Activated CD4-positive, alpha-beta T cell treated with anti-CD3 and anti-CD28 coated beads for 36 hours (primary cell): ENCODE measurements around the gene RAB3A. TPM values are rescaled to one million over a fixed set of nuclear protein-coding genes. Genes with fewer than 3 reads are reported as not detected.

Experiments used
- ATAC-seq: fragments of 200-7000 bp; cut with Tn5 transposase; one replicate; pipeline ENCODE4 v1.10.0; 2021; ENCODE audit warnings: mild to moderate bottlenecking, moderate library complexity
- CTCF ChIA-PET: fragments of 350-600 bp; sonication (Branson Sonifier 250); formaldehyde crosslinking; loops from one replicate; lab custom pipeline; 2021; ENCODE audit warnings: antibody characterized with exemption; lab: Charles Lee
- POLR2A ChIA-PET: fragments of 350-600 bp; sonication (Branson Sonifier 250); formaldehyde crosslinking; loops from one replicate; lab custom pipeline; 2021; ENCODE audit warnings: antibody characterized with exemption, inconsistent platforms; lab: Charles Lee
- DNase-seq: peaks from one replicate; pipeline ENCODE4 v3.0.0-alpha.2; 2020
- H3K27ac Mint-ChIP-seq: one replicate; pipeline ENCODE4 v1.8.0; 2021; ENCODE audit warnings: mixed read lengths
- H3K27me3 Mint-ChIP-seq: one replicate; pipeline ENCODE4 v1.8.0; 2021; ENCODE audit warnings: mixed read lengths
- H3K36me3 Mint-ChIP-seq: one replicate; pipeline ENCODE4 v1.8.0; 2021; ENCODE audit warnings: low read depth, mixed read lengths
- H3K4me1 Mint-ChIP-seq: one replicate; pipeline ENCODE4 v1.8.0; 2021; ENCODE audit warnings: mixed read lengths
- H3K4me3 Mint-ChIP-seq: one replicate; pipeline ENCODE4 v1.8.0; 2021; ENCODE audit warnings: mild to moderate bottlenecking, moderate library complexity, mixed read lengths
- H3K9me3 Mint-ChIP-seq: one replicate; pipeline ENCODE4 v1.8.0; 2021; ENCODE audit warnings: low read depth, mixed read lengths
- intact Hi-C, 2 experiments: fragments of 100-400 bp; cut with DNase I in 1 of 2; cut with micrococcal nuclease in 1 of 2; formaldehyde crosslinking; loops; one replicate each; pipeline versions ENCODE4 v1.14.2 to v1.15.1; 2022 to 2024; cut with DNase I, micrococcal nuclease
- total RNA-seq, 2 experiments: library from RNA; stranded (reverse); gene quantifications; one replicate each; pipeline ENCODE4 v1.2.3, GENCODE V29; 2021

The RAB3A gene
- total RNA-seq, 2 experiments from 2014 or later = 5.6 to 8.9 TPM

DNA sequence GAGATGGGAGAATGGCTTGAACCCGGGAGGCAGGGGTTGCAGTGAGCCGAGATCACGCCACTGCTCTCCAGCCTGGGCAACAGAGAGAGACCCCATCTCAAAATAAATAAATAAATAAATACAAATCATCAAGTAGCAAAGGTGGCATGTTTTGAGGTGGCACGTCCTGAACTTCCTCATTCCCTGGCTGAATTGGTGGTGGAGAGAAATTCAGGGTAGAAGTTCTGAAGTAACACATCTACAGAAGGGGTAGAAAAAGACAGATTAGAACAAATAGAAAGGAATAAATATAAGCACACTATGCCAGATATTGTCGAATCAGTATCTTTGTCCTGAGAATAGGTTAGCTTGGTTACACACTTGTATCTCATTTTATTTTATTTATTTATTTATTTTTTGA is 23.9 kb downstream of the RAB3A start:
- H3K4me1 Mint-ChIP-seq = peaks cover 2% of the 10 kb centered on the region
- no peaks in the 10 kb centered on the region for H3K27me3 Mint-ChIP-seq
- ATAC-seq (no peak), DNase-seq (no peak)
- ChIA-PET POLR2A (no interaction called here), CTCF (interaction anchor here (0.6 kb wide), 2 partner anchors 34 to 45 kb away, joined by 3 read pairs; no protein-coding TSS in a partner anchor)
- peaks cover 5% of the 10 kb centered on the region for H3K36me3 Mint-ChIP-seq
- no peaks in the 10 kb centered on the region for H3K9me3 Mint-ChIP-seq
- intact Hi-C loops = no loop called here
- H3K27ac Mint-ChIP-seq = no peak overlapping the region
- H3K4me3 Mint-ChIP-seq = no peak overlapping the region

DNA sequence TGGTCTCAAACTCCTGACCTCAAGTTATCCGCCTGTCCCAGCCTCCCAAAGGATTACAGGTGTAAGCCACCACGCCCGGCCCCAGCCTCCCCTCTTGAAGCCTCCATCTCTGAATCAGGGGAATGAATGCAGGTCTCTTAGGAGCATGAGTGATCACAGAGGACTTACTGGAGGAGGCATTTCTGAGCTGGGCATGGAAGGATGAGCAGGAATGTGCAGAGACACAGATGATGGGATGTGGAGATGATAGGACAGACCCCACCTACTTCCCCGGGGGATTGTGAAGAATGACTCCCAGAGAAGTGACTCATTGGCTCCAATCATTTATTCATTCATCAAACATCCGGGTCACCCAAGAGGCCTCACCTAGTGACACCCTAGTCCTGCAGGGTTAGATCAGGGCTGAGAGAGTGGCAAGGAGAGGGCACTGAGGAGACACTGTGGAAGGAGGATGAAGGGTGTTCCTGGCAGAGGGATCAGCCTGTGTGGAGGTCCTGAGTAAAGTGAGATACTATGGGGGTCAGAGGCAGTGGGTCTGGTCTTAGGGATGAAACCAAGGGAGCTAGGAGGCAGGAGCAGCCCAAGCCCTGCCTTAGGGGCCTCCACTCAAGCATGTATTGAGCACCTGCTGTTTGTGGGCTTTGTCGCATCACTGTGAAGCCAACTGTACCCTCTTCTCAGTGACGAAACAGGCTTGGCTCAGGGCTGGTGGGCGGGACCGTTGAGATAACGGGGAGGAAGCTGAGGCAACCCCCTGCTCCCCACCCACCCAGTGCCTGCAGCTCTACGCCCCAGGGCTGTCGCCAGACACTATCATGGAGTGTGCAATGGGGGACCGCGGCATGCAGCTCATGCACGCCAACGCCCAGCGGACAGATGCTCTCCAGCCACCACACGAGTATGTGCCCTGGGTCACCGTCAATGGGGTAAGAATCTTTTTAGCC is 27.2 kb downstream of the RAB3A start:
- POLR2A ChIA-PET = no interaction called here
- Mint-ChIP-seq H3K4me1 (peaks cover 15% of the 10 kb centered on the region), H3K4me3 (no peak overlapping the region), H3K27ac (no peak overlapping the region), H3K9me3 (no peaks in the 10 kb centered on the region), H3K36me3 (peaks cover 5% of the 10 kb centered on the region), H3K27me3 (no peaks in the 10 kb centered on the region)
- DNase-seq = no peak
- no peak for ATAC-seq
- intact Hi-C loops = no loop called here
- CTCF ChIA-PET = interaction anchor here (0.7 to 1.5 kb wide), 4 partner anchors 9 to 103 kb away, joined by 3 to 7 read pairs (median 4); no protein-coding TSS in a partner anchor

DNA sequence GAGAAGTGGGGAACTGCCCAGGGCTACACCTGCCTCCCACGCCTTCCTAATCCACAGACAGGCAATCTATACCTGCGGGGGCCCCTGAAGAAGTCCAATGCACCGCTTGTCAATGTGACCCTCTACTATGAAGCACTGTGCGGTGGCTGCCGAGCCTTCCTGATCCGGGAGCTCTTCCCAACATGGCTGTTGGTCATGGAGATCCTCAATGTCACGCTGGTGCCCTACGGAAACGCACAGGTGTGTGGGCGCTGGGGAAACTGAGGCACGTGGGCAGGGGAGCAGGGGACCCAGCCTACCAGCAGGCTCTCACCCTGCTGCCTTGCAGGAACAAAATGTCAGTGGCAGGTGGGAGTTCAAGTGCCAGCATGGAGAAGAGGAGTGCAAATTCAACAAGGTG is 28.9 kb downstream of the RAB3A start:
- intact Hi-C loops = loop anchor here in 1 of 2 experiments (5.0 kb wide), 1 partner anchor 228 kb away; no protein-coding TSS in a partner anchor
- no peak overlapping the region for H3K27ac Mint-ChIP-seq

DNA sequence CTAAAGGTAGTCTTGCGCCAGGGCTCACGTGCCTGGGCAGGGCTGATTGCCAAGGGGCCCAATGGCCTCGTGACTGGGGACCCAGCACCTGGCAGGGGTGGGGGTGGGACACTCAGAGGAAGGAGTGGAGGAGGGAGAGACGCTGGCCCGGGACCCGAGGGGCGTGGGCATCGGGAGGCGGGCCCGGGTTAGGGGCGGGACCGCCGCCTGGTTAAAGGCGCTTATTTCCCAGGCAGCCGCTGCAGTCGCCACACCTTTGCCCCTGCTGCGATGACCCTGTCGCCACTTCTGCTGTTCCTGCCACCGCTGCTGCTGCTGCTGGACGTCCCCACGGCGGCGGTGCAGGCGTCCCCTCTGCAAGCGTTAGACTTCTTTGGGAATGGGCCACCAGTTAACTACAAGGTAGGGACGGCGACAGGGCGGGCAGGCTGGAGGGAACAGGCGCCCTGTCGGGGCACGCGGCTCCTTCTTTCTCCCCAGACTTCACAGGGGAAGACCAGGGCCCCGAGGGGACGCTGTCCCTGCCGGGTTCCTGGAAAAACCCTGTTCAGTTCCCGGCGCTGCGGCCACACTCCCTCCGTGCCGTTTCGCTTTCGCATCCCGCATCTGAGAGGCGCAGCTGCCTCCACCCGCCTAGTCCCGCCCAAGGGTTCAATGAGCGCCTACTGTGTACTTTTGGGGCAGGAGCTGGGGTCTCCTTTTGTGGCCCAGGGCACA is 30.1 kb downstream of the RAB3A start, which contains the start of gene IFI30:
Gene IFI30, plus strand, starts transcription at position 242 of the 717 bp plus-strand sequence. Its CDS starts 29 bp downstream, at position 271.
- peak within 1 kb of the TSS; percentile 80 for H3K4me3 Mint-ChIP-seq
- ChIA-PET POLR2A (interaction anchor here (1.2 kb wide), 1 partner anchor 19 kb away, joined by 3 read pairs; the partner anchor contains the start of gene MPV17L2), CTCF (interaction anchor here (0.5 to 2.2 kb wide), 7 partner anchors 8 to 314 kb away, joined by 3 to 7 read pairs (median 3); partner anchors contain the start of genes MPV17L2 and RPL18A)
- H3K36me3 Mint-ChIP-seq = peaks cover 8% of the 10 kb centered on the region
- intact Hi-C loops = loop anchor here in 1 of 2 experiments (1.0 to 5.0 kb wide), 4 partner anchors 19 to 226 kb away; partner anchors contain the start of genes PIK3R2 and RAB3A
- DNase-seq (peak; percentile 80), ATAC-seq (peak; percentile 86)
- peaks cover 15% of the 10 kb centered on the region for H3K4me1 Mint-ChIP-seq
- H3K27ac Mint-ChIP-seq = peak within 1 kb of the TSS; percentile 65
- H3K9me3 Mint-ChIP-seq = no peaks in the 10 kb centered on the region
- no peaks in the 10 kb centered on the region for H3K27me3 Mint-ChIP-seq

More for the DNA sequence above, 28.9 kb downstream of the RAB3A start:
- Mint-ChIP-seq H3K4me1 (peaks cover 15% of the 10 kb centered on the region), H3K36me3 (peaks cover 6% of the 10 kb centered on the region), H3K9me3 (no peaks in the 10 kb centered on the region), H3K4me3 (peak overlapping the region; percentile 80), H3K27me3 (no peaks in the 10 kb centered on the region)
- ChIA-PET CTCF (interaction anchor here (1.1 to 2.2 kb wide), 4 partner anchors 9 to 17 kb away, joined by 3 to 7 read pairs (median 6); partner anchors contain the start of gene MPV17L2), POLR2A (interaction anchor here (1.2 kb wide), 1 partner anchor 18 kb away, joined by 3 read pairs; the partner anchor contains the start of gene MPV17L2)
- DNase-seq (no peak), ATAC-seq (no peak)

DNA sequence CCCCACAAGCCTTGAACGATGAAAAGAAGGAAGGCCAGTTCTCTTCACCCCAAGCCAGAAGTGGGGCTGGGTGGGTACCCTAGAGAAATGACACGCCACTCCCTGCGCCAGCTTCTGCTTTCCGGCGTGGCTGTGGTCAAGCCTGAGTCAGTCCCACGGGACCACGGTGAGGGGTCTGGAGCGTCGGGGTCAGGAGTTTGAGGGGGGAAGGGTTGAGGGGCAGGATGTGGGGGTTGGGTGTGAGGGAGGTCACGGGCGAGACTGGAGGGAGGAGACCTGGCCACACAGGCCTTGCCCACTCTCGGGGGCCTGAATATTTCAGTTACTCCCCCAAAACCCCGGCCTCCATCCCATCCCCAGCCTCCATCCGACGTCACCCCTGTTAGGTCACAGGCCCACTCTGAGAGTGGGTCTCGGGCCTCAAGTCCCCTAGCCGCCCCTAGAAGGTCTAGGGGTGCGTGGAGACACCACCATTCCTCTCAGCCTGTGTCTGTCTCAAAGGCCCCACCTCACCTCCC is 30.7 kb downstream of the RAB3A start:
- CTCF ChIA-PET = interaction anchor here (1.1 kb wide), 1 partner anchor 8 kb away, joined by 3 read pairs; no protein-coding TSS in a partner anchor
- peaks cover 15% of the 10 kb centered on the region for H3K4me1 Mint-ChIP-seq
- H3K36me3 Mint-ChIP-seq = peaks cover 11% of the 10 kb centered on the region
- H3K9me3 Mint-ChIP-seq = no peaks in the 10 kb centered on the region
- ATAC-seq = no peak
- no peak for DNase-seq
- POLR2A ChIA-PET = no interaction called here
- peak overlapping the region; percentile 80 for H3K4me3 Mint-ChIP-seq
- H3K27me3 Mint-ChIP-seq = no peaks in the 10 kb centered on the region
- intact Hi-C loops = loop anchor here in 1 of 2 experiments (1.0 to 5.0 kb wide), 4 partner anchors 19 to 226 kb away; partner anchors contain the start of genes PIK3R2 and RAB3A
- H3K27ac Mint-ChIP-seq = peak overlapping the region; percentile 63

DNA sequence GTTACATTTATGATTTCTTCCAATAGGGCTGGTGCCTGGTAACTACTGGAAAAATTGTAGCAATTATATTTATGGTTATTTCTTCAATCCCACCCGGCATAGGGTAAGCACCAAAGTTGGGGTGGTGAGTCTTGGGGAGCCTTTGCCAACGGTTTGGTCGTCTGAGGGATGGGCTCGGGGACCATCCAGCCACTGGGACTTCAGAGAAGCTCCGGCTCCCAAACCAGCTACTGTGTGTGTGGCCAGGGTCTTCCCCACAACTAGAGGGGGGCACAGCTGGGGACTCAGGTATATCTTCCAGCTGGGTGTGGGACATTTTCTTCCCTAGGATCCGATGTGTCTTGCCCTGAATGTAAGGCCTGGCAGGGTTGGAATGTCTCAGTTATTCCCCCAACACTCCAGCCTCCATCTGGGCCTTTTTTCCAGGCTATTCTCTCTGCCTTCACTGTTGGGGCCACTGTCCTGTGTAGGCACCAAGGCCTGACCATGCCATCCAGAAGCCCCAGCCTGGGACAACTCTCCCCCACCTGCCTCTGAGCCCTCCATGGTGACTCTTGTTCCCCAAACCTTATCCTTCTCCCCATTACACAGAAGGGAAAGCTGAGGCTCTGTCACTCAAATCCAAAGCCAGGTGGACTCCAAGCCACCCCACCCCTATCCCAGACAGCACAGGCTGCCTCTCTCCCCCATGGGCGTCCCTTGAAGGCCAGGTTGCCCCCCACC is 31.4 kb downstream of the RAB3A start:
- Mint-ChIP-seq H3K27ac (no peak overlapping the region), H3K9me3 (no peaks in the 10 kb centered on the region), H3K4me3 (no peak overlapping the region), H3K36me3 (peaks cover 16% of the 10 kb centered on the region), H3K4me1 (peaks cover 15% of the 10 kb centered on the region), H3K27me3 (no peaks in the 10 kb centered on the region)
- ChIA-PET POLR2A (no interaction called here), CTCF (interaction anchor here (1.1 to 1.4 kb wide), 2 partner anchors 9 to 11 kb away, joined by 3 to 4 read pairs; no protein-coding TSS in a partner anchor)
- DNase-seq = no peak
- intact Hi-C loops = loop anchor here in 1 of 2 experiments (1.0 to 5.0 kb wide), 4 partner anchors 19 to 225 kb away; partner anchors contain the start of genes PIK3R2 and RAB3A
- ATAC-seq = no peak

DNA sequence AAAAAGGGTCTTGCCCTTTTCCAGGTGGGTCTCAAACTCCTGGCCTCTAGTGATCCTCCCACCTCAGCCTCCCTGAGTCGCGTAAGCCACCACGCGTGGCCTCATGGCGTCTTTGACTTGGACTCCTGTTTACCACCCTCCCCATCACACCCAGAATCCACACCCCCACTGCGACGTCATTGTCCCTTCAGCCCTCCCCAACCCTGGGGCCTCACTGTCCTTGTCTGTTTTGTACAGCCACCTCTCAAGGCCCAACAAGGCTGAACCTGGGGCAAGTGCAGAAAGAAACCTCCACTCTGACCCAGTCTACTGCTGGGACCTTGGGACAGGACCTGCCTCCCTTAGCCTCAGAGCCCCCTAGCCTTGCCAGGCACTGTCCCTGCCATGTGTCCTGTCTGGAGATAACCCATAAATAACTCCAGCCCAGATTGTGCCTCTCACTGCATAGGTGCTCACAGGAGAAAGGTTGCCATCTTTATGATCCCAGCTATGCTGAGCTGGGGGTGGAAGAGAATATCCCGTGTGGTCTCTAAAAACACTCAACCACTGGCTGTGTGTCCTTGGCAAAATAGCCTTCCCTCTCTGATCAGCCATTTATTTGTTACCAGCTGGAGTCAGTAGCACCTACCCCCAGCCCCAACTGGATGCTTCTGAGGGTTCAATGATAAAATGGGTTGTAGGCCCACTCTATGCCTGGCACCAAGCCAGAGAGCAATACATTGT is 32.1 kb downstream of the RAB3A start:
- no peak overlapping the region for H3K27ac Mint-ChIP-seq
- H3K4me1 Mint-ChIP-seq = peaks cover 15% of the 10 kb centered on the region
- no peaks in the 10 kb centered on the region for H3K27me3 Mint-ChIP-seq
- ATAC-seq (no peak), DNase-seq (no peak)
- intact Hi-C loops = loop anchor here in 1 of 2 experiments (5.0 kb wide), 1 partner anchor 224 kb away; no protein-coding TSS in a partner anchor
- ChIA-PET POLR2A (no interaction called here), CTCF (interaction anchor here (1.1 to 1.4 kb wide), 2 partner anchors 10 kb away, joined by 3 to 4 read pairs; no protein-coding TSS in a partner anchor)
- no peaks in the 10 kb centered on the region for H3K9me3 Mint-ChIP-seq
- H3K36me3 Mint-ChIP-seq = peaks cover 20% of the 10 kb centered on the region
- no peak overlapping the region for H3K4me3 Mint-ChIP-seq

DNA sequence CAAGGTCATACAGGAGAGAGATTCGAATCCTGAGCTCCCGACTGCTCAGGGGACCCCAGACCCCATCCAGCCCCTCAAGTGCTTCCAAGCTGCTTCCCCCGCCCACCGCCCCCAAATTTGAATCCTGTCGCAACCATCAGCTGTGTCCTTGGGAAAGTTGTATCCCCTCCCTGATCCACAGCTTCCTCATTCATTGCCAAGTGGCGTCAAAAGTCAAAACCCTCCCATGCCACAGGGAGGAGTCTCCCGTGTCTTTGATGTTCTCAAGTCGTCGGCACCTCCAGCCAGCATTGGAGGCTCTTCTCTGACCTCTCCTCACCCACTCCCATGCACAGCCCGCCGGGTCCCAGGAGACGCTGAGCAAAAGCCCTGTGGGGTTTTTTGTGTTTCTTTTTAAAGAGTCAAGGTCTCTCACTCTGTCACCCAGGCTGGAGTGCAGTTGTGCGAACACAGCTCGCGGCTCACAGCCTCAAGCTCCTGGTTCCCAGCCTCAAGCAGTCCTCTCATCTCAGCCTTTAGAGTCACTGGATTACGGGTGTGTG is 33.1 kb downstream of the RAB3A start:
- DNase-seq (no peak), ATAC-seq (no peak)
- intact Hi-C loops = loop anchor here in 1 of 2 experiments (5.0 kb wide), 1 partner anchor 223 kb away; no protein-coding TSS in a partner anchor
- H3K27ac Mint-ChIP-seq = no peak overlapping the region
- H3K4me1 Mint-ChIP-seq = peaks cover 15% of the 10 kb centered on the region
- H3K27me3 Mint-ChIP-seq = no peaks in the 10 kb centered on the region
- peaks cover 23% of the 10 kb centered on the region for H3K36me3 Mint-ChIP-seq
- ChIA-PET POLR2A (no interaction called here), CTCF (interaction anchor here (0.7 to 1.4 kb wide), 2 partner anchors 10 to 21 kb away, joined by 3 read pairs; no protein-coding TSS in a partner anchor)
- H3K4me3 Mint-ChIP-seq = no peak overlapping the region
- H3K9me3 Mint-ChIP-seq = no peaks in the 10 kb centered on the region

DNA sequence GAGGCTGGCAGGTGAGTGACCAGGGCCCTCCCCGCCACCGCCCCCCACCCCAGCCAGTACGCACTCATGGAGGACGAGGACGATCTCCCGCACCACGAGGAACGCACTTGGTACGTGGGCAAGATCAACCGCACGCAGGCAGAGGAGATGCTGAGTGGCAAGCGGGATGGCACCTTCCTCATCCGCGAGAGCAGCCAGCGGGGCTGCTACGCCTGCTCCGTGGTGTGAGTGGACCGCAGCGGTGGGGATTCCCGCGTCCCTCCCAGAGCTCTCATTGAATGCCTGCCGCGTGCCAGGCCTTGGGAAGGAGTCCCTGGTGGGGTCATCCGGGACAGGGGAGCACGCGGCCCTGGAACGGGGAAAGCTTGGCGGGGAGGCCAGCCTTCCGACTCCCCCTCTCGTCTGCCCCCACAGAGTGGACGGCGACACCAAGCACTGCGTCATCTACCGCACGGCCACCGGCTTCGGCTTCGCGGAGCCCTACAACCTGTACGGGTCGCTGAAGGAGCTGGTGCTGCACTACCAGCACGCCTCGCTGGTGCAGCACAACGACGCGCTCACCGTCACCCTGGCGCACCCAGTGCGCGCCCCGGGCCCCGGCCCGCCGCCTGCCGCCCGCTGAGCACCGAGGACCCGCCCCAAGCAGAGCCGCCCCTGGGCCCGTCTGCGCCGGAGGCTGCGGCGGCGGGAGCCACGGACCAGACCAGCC is 35.0 kb downstream of the RAB3A start:
- POLR2A ChIA-PET = interaction anchor here (0.5 to 0.6 kb wide), 2 partner anchors 17 to 157 kb away, joined by 3 read pairs; no protein-coding TSS in a partner anchor
- Mint-ChIP-seq H3K4me1 (peaks cover 7% of the 10 kb centered on the region), H3K4me3 (no peak overlapping the region), H3K9me3 (no peaks in the 10 kb centered on the region), H3K27ac (no peak overlapping the region), H3K36me3 (peaks cover 29% of the 10 kb centered on the region), H3K27me3 (no peaks in the 10 kb centered on the region)
- DNase-seq = no peak
- CTCF ChIA-PET = interaction anchor here (0.6 to 2.1 kb wide), 10 partner anchors 15 to 285 kb away, joined by 3 to 7 read pairs (median 4); partner anchors contain the start of gene IL12RB1
- intact Hi-C loops = loop anchor here (1.0 to 2.0 kb wide), 4 partner anchors 16 to 162 kb away; partner anchors contain the start of gene PIK3R2 (in 1 of the 2)
- ATAC-seq = no peak
